PC-9 (cell line): ENCODE results near the gene TLE1.

Experiments
- EZH2 ChIP-seq: fragments of 200-600 bp; sonication (generic); IDR thresholded peaks from 2 replicates; pipeline ENCODE4 v1.8.0; 2017; ENCODE audit warnings: antibody characterized with exemption, low read depth
- TF ChIP-seq, protein P1 (sequence below): fragments of 200-600 bp; sonication (generic); conservative IDR thresholded peaks from 2 replicates; pipeline ENCODE4 v1.6.1; 2017; ENCODE audit warnings: mixed run types, antibody characterized with exemption, mild to moderate bottlenecking, moderate library complexity

DNA sequence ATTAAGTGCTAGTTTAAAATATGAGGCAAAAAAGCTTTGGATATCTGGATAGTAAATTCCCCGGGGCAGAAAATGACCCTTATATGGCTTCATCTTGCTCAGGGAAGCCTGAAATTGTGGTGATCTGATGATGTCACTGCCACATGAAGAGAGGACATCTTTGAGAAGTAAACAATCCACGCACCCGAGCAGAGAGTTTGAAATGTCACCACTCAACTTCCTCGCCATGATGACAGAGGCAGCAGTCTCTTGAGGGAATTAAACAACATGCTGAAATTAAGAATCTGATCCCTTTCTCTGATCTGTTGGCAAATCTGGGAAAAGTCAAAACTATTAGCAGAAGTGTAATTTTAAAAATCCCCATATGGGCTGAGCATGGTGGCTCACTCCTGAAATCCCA, 110.0 kb downstream of the TLE1 start:
- TF ChIP-seq, protein P1, sequence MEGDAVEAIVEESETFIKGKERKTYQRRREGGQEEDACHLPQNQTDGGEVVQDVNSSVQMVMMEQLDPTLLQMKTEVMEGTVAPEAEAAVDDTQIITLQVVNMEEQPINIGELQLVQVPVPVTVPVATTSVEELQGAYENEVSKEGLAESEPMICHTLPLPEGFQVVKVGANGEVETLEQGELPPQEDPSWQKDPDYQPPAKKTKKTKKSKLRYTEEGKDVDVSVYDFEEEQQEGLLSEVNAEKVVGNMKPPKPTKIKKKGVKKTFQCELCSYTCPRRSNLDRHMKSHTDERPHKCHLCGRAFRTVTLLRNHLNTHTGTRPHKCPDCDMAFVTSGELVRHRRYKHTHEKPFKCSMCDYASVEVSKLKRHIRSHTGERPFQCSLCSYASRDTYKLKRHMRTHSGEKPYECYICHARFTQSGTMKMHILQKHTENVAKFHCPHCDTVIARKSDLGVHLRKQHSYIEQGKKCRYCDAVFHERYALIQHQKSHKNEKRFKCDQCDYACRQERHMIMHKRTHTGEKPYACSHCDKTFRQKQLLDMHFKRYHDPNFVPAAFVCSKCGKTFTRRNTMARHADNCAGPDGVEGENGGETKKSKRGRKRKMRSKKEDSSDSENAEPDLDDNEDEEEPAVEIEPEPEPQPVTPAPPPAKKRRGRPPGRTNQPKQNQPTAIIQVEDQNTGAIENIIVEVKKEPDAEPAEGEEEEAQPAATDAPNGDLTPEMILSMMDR, result no peak
- no peak for TF ChIP-seq EZH2
